Gastrocnemius medialis (tissue), 4 donors: ENCODE results near the gene ATG14. TPM values are rescaled to one million over a fixed set of nuclear protein-coding genes. Genes with fewer than 3 reads are reported as not detected.
A peak's percentile ranks its signal among the peaks of the same experiment; 100 is the strongest.

ENCODE experiments used
- ATAC-seq, 2 donors: fragments of 150-250 bp; one replicate each; pipeline ENCODE4 v1.9.1; 2016
- DNase-seq, 2 donors: peaks; one replicate each; pipeline ENCODE4 v3.0.0-alpha.2; 2019
- H3K27ac ChIP-seq, 4 donors: fragments of 200-600 bp; sonication (generic); 1 replicate in 1 of 4; 2 replicates in 3 of 4; pipeline ENCODE4 v1.5.1; 2016 to 2018; ENCODE audit warnings: mild to moderate bottlenecking in 2 of 4, moderate library complexity in 1 of 4
- H3K27me3 ChIP-seq, 3 donors: fragments of 200-600 bp; sonication (generic) in 2 of 3; 1 replicate in 1 of 3; 2 replicates in 2 of 3; pipeline versions ENCODE4 v1.5.1 to v1.6.0; 2016 to 2019; ENCODE audit warnings: mild to moderate bottlenecking in 1 of 3, moderate library complexity in 1 of 3
- H3K36me3 ChIP-seq, 2 donors: fragments of 200-600 bp; sonication (generic) in 1 of 2; one replicate each; pipeline ENCODE4 v1.5.1; 2017 to 2018
- H3K4me1 ChIP-seq, 2 donors: fragments of 200-600 bp; sonication (generic) in 1 of 2; one replicate each; pipeline ENCODE4 v1.5.1; 2016 to 2017; ENCODE audit warnings: mild to moderate bottlenecking in 2 of 2
- H3K4me3 ChIP-seq, 4 donors: fragments of 200-600 bp; sonication (generic) in 3 of 4; 1 replicate in 1 of 4; 2 replicates in 3 of 4; pipeline ENCODE4 v1.5.1; 2016 to 2019; ENCODE audit warnings: mild to moderate bottlenecking in 2 of 4
- H3K9me3 ChIP-seq, 3 donors: fragments of 200-600 bp; sonication (generic) in 2 of 3; 1 replicate in 1 of 3; 2 replicates in 2 of 3; pipeline ENCODE4 v1.5.1; 2016 to 2019
- POLR2A ChIP-seq, 2 donors: fragments of 450-650 bp; IDR thresholded peaks; one replicate each; pipeline ENCODE4 v1.6.1; 2017; ENCODE audit warnings: antibody characterized with exemption in 2 of 2, mild to moderate bottlenecking in 2 of 2, moderate library complexity in 2 of 2
- in situ Hi-C, 4 donors: fragments of 200-750 bp; cut with MboI; loops; one replicate each; pipeline versions ENCODE4 v1.15.0 to v1.8.0; 2017; ENCODE audit warnings: low sequenced_read_pairs in 4 of 4
- intact Hi-C: fragments of 100-400 bp; cut with DNase I; formaldehyde crosslinking; loops from one replicate; pipeline ENCODE4 v1.15.1; 2023; ENCODE audit warnings: low total_unique reads
- total RNA-seq, 4 donors: library from RNA; depleted of rRNA; stranded (reverse); fragments of >200 nt; gene quantifications; one replicate each; pipeline versions ENCODE4 v1.1.0 to v1.2.3, GENCODE V29; 2016
- TF ChIP-seq, protein P1 (sequence below), 5 experiments: fragments of 450-650 bp in 3 of 5; fragments of 200-600 bp in 2 of 5; sonication (generic) in 2 of 5; IDR thresholded peaks in 4 of 5; conservative IDR thresholded peaks in 1 of 5; 1 replicate in 4 of 5; 2 replicates in 1 of 5; pipeline ENCODE4 v1.5.1; 2016 to 2019; ENCODE audit warnings: antibody characterized with exemption in 5 of 5, mild to moderate bottlenecking in 3 of 5, moderate library complexity in 3 of 5

Gene ATG14
- total RNA-seq, 4 donors from 2014 or later, result 12.6 to 20.0 (median 15.6) TPM

DNA sequence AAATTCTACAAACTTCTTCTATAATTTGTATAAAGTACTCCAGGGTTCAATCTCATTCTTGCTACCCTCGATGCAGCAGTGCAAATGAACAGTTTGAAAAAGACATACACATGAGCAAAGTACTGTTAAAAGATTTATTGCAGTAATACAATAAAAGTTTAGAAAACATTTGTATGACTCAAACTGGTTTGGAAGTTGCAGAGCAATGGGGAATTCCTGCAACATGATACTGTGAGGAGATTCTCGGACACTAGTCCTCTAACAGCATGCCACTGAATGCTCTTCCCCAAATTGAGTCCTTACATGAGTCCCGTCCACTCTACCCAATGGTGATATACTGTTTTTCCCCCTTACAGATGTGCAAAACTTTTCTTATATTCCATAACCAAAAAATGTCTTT, 45.4 kb downstream of the ATG14 start:
- peak overlapping the region in 1 of 4 donors; percentile 1 for H3K27ac ChIP-seq
- H3K4me1 ChIP-seq, result peaks cover 6 to 7% of the 10 kb centered on the region in 2 donors
- in situ Hi-C loops, result no loop called here
- H3K36me3 ChIP-seq, result peaks cover 0 to 10% of the 10 kb centered on the region in 2 donors
- H3K9me3 ChIP-seq, result no peaks in the 10 kb centered on the region
- intact Hi-C loops, result no loop called here
- no peak overlapping the region for H3K4me3 ChIP-seq
- no peaks in the 10 kb centered on the region for H3K27me3 ChIP-seq
- TF ChIP-seq, protein P1, sequence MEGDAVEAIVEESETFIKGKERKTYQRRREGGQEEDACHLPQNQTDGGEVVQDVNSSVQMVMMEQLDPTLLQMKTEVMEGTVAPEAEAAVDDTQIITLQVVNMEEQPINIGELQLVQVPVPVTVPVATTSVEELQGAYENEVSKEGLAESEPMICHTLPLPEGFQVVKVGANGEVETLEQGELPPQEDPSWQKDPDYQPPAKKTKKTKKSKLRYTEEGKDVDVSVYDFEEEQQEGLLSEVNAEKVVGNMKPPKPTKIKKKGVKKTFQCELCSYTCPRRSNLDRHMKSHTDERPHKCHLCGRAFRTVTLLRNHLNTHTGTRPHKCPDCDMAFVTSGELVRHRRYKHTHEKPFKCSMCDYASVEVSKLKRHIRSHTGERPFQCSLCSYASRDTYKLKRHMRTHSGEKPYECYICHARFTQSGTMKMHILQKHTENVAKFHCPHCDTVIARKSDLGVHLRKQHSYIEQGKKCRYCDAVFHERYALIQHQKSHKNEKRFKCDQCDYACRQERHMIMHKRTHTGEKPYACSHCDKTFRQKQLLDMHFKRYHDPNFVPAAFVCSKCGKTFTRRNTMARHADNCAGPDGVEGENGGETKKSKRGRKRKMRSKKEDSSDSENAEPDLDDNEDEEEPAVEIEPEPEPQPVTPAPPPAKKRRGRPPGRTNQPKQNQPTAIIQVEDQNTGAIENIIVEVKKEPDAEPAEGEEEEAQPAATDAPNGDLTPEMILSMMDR (IDR thresholded peaks at IDR 0.05 in 4 of 5, conservative IDR thresholded peaks at IDR 0.05 in 1 of 5), result no peak
- DNase-seq (no peak), ATAC-seq (peak in 1 of 2 donors; percentile 54)

DNA sequence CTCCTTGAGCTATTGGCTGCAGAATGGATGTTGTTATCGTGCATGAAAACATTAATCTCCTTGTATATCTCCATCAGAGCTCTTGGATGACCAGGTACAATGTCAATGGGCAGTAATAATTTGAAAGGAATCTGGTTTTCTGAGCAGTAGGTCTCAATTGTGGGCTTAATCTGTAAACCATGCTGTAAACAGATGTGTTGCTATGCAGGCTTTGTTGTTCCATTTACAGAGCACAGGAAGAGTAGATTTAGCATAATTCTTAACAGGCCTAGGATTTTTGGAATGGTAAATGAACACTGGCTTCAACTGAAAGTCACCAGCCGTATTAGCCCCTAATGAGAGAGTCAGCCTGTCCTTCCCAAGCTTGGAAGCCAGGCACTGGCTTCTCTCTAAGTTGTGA, 50.4 kb downstream of the ATG14 start:
- no peaks in the 10 kb centered on the region for H3K27me3 ChIP-seq
- intact Hi-C loops (no loop called here), in situ Hi-C loops (no loop called here)
- no peaks in the 10 kb centered on the region for H3K9me3 ChIP-seq
- H3K27ac ChIP-seq, result no peak overlapping the region
- H3K4me3 ChIP-seq, result no peak overlapping the region
- H3K4me1 ChIP-seq, result peaks cover 0 to 5% of the 10 kb centered on the region in 2 donors
- H3K36me3 ChIP-seq, result no peaks in the 10 kb centered on the region
- no peak for ATAC-seq
- no peak for DNase-seq
- TF ChIP-seq, protein P1 (IDR thresholded peaks at IDR 0.05 in 4 of 5, conservative IDR thresholded peaks at IDR 0.05 in 1 of 5), result no peak
- TF ChIP-seq POLR2A (IDR thresholded peaks at IDR 0.05), result no peak

DNA sequence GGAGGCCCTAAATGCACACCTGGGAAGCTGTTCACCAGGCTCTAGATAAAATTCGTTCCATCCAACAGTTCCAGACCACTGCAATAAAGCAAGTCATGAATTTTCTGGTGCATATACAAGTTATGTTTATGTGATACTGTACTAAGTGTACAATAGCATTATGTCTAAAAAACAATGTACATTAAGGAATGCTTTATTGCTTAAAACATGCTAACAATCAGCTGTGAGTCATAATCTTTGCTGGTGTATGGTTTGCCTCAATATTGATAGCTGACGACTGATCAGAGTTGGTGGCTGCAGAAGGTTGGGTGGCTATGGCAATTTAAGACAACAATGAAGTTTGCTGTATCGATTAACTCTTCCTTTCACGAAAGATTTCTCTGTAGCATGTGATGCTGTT, 52.3 kb downstream of the ATG14 start:
- ATAC-seq (no peak), DNase-seq (no peak)
- Histone ChIP-seq H3K27me3 (no peaks in the 10 kb centered on the region), H3K27ac (no peak overlapping the region), H3K4me1 (peaks cover 6 to 7% of the 10 kb centered on the region in 2 donors), H3K36me3 (peaks cover 0 to 11% of the 10 kb centered on the region in 2 donors), H3K4me3 (no peak overlapping the region), H3K9me3 (no peaks in the 10 kb centered on the region)
- TF ChIP-seq, protein P1 (IDR thresholded peaks at IDR 0.05 in 4 of 5, conservative IDR thresholded peaks at IDR 0.05 in 1 of 5), result no peak
- no peak for TF ChIP-seq POLR2A (IDR thresholded peaks at IDR 0.05)
- intact Hi-C loops, result loop anchor here (5.0 kb wide), 1 partner anchor 53 kb away; the partner anchor contains the start of gene ATG14
- in situ Hi-C loops, result loop anchor here in 2 of 4 donors (10.0 kb wide), 1 partner anchor 95 kb away; no protein-coding TSS in a partner anchor

DNA sequence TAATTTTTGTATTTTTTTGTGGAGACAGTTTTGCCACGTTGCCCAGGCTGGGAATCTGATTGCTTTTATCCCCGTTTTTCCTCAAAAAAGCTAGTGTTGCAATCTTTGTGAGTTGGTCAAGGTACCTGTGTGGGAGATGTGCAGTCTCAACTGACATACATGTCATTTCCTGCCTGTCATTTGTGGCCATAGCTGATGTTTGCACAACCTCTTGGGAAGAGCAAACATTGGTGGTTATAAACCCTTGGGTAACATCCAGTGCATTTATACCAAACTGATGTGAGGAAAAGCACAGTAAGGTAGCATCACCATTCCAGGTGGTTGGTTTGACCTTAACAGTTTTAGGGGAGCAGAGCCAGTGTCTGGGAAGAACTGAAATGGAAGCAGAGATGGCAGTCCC, 54.7 kb downstream of the ATG14 start:
- H3K4me3 ChIP-seq, result no peak overlapping the region
- in situ Hi-C loops (loop anchor here in 2 of 4 donors (10.0 kb wide), 1 partner anchor 92 kb away; no protein-coding TSS in a partner anchor), intact Hi-C loops (loop anchor here (5.0 kb wide), 1 partner anchor 55 kb away; the partner anchor contains the start of gene ATG14)
- no peak for ATAC-seq
- no peaks in the 10 kb centered on the region for H3K27me3 ChIP-seq
- peaks cover 0 to 20% of the 10 kb centered on the region in 2 donors for H3K36me3 ChIP-seq
- TF ChIP-seq, protein P1 (IDR thresholded peaks at IDR 0.05 in 4 of 5, conservative IDR thresholded peaks at IDR 0.05 in 1 of 5), result no peak
- no peak for TF ChIP-seq POLR2A (IDR thresholded peaks at IDR 0.05)
- no peaks in the 10 kb centered on the region for H3K9me3 ChIP-seq
- H3K27ac ChIP-seq, result no peak overlapping the region
- peaks cover 11 to 14% of the 10 kb centered on the region in 2 donors for H3K4me1 ChIP-seq
- no peak for DNase-seq
